ENCODE data around the gene UFC1.
A peak's percentile ranks its signal among the peaks of the same experiment; 100 is the strongest.

UFC1 gene

DNA sequence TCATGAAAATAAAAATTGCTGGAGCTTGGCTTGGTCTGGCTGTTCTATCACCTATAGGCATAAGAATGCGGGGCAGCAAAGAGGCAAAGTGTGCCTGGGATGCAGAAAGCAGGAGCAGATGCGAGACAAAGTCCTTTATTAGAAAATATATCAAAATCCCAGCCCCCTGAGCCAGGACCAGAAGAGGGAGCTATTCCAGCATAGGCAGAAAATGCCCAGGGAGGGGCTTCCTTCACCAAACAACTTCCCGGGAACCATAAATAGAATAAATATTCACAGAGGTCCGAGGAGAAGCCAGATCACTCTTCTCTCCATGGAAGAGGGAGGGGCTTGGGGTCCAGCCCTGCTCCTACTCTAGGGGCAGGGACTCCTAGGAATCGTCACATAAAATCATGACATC is 17.4 kb downstream of the UFC1 start:
- DNase-seq (ENCODE audit: low spot score): no peak

DNA sequence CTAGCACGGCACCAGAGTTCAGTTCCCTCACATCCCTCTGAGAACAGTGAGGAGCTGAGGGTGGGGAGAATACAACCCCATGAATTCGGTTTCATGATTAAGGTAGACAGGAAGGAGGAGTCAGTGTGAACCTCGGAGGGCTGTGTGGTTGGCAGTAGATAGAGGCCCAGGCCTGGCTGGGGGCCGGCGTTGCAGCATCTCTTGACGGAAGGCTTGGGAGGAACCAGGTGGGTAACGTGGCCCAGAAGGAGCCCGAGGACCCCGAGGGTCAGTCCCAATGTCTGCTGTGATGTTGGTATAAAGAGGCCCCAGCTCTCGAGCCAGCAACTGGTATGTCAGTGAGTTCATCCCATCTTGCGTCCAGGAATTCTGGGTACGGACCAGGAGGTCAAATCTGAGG is 17.9 kb downstream of the UFC1 start:
- DNase-seq (ENCODE audit: low spot score): no peak

DNA sequence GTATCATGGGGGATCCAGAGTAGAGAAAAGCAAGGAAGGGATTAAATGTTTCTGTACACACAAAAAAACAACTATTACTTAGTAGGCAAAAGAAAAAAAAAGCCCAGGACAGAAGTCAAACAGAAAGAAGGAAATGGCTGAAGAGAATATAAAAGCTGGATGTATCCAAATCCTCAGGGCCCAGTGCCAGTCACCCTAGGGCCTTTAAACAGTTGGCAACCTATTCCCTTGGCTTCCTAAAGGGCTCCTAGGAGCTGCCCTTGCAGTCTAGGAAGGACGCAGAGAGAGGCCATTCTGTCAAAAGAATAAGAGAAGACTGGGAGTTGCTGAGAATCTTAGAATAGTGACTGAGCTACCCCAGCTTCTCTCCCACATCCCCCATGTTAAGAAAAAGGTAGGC is 18.6 kb downstream of the UFC1 start:
- DNase-seq (ENCODE audit: low spot score): no peak

DNA sequence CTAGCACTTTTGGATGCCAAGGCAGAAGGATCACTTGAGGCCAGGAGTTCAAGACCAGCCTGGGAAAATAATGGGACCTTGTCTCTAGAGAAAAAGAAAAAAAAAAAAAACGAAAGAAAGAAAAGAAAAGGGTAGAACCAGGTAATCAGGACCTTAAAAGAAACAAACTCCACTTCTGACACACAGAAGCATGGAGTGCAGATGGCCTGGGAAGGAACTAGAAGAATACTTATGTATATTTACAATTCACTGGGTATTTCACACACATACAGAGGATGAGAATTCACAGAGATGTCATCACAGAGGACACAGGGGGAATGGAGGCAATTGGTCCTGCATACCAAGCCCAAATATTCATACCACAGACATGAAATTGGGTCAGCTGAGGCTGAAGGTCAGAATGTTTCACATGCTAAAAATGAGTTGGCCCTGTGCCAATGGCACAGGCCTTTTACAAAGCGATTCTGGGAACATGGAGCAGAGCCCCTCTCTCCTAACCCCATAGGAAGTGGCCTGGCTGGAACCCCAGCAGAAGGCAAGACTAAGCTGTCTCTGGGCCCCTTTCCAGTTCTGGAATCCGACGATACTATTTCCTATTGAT is 19.1 kb downstream of the UFC1 start:
- DNase-seq (ENCODE audit: low spot score): peak; percentile 33

DNA sequence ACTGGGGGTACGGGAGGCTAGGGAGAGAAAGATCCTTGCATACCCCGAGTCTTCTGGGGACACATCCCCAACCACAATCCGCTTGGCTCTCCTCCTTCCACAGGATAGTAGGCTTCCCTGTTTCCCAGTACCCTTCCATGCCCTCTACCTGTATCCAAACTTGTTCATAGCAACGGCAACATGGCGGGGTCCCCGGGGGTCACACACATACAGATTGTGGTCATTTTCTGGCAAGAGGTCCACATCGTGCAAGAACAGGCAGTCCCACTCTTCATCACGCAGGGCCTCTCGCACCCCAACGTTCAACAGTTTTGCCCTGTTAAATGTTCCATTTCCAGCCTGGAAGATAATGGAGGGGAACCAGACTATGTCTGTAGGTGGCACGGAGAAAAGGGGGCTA is 19.9 kb downstream of the UFC1 start:
- no peak for DNase-seq (ENCODE audit: low spot score)

DNA sequence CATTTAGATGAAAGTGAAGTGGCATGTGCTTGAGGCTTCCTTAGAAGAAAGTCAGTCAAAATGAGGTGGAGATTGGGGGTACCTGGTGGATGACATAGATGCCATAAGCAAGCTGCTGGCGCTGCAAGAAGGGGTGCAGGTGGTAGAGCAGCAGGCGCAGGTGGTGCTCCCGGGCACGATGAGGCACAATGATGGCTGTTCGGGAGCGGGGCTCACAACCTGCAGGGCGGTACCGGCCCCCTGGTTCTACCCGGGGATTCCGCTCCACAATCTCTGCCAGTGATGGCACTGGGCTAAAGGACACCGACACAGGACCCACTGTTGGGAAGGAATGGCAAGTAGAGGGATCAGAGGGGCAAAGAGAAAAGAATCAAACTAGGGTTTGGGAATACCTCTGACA is 21.1 kb downstream of the UFC1 start:
- no peak for DNase-seq (ENCODE audit: low spot score)

DNA sequence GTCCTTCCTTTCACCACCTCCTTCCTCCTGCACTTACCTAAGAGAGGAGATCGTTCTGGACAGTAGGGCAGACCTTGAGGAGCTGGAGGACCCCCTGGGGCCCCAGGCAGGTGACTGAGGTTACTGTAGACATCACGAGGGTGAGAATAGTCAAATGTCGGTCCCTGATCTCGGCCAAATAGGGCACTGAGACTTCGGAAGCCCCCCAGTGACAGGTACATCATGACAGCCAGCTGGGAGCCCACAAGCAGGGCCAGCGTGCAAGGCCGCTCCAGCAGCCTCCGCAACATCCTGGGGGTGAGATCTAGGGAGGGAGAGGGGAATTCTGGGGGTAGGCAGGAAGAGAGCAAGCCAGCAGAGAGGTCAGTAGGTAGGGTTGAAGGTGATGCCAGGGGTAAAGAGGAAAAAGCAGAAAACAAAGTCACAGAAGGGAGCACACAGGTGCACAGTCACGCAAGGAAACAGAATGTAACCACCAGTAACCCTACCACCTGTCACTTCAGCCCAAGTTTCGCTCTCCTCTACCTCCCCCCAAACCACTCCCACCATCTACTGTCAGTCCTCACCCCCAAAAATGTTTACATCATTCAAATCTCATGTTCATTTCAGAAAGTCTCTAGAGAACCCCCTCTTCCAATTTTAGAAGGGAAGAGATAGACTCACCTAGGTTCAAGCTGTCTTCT is 22.1 kb downstream of the UFC1 start:
- DNase-seq (ENCODE audit: low spot score): no peak

DNA sequence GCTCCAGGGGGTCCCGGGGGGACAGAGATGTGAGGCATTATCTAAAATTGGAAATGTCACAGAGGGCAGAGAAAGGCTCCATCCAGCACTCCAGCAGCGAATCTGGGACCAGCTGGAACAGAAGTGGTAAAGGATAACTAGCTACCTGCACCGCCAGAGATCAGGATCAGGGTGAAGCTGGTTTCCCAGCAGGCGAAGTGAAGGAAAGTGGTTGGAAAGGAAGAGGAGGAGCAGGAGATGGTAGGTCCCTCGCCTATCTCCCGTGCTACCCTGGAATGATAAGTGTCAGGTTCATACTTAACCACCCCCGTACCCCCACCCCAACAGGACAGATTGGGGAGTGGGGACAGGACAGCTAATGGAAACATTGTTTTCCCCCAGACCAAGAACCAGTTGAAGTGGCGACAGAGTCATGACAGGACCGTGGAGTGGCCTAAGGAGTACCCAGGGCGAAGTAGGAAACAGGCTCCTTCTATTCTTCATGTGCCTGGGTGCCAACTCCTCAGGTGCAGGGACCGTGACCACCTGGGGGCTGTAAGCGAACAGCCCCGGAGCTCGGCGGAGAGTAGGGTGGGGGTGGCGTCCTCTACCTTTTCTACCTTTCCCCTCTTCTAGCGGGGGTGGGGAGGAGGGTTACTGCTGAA is 22.8 kb downstream of the UFC1 start:
- peak; percentile 32 for DNase-seq (ENCODE audit: low spot score)

DNA sequence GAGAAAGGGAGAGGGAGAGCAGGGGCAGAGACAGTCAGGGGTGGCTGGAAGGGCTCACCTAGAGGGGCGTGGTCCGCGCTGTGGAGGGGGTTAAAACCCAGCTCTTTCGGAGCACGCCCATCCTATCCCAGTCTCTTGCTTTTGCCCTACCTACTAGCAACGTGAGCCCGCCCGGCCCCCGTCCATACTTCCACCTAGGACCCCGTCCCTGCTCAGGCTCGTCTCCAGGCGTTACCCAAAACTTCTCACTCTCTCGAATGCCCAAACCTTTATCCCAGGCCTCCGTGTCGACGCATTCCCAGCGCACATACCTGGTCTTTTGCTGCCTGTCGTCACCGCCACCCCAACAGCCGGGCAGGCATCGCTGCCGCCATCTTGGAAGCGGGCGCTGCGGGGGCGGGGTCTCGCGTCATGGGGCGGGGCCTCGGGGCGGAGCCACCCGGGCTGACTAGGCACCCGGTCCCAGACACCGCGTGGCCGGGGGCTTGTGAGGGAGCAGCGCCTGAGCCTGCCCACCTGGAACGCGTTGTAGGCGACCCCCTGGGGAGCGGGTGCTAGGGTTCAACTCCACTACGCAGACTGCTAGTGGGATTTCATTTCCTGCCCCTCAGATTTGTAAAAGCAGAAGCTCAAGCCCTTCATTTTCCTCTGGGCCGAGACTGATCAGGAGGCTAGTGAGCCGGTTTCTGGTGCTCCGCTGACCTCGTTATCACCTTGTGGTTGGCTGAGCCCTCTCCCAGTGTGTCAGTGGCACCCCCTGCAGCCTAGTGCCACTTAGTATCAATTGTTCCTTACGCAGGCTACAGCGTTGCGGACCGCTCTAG is 23.5 kb downstream of the UFC1 start, which contains the start of gene B4GALT3:
TSS of gene B4GALT3 (minus strand) at position 396 of the 824 bp plus-strand sequence. CDS start 1,447 bp downstream, outside the sequence.
- DNase-seq (ENCODE audit: low spot score): peak; percentile 89

DNA sequence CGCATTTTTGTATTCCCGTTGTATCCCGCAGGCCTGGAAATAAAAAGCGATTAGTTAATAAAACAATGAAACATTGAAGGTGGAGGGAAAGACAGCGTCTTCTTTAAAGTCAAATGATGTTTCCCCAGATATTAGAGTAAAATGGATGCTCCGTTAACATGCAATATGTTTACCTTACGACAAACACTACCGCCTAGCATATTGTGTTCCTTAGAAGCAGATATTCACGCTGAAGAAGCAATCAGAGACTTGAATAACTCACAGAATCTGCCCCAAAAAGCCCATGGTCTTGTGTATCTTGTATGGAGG is 24.1 kb downstream of the UFC1 start:
- DNase-seq (ENCODE audit: low spot score): peak; percentile 17

DNA sequence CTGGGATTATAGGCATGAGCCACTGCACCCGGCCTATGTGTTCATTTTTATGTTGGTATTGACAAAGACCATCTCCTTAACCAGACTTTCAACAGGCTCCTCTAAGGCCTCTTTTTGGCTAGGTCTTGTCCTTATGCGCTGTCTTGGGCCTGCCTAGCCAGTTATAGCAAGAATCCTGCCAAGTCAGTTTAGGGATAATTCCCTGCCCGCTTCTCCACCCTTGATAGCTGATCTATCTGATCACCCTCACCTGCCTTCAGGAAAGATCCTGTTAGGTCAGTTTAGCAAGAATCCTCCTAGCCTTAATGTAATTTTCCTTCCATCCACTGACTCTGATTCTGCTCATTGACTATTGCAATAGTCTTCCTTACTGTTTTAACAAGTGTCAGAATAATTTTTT is 25.9 kb downstream of the UFC1 start:
- no peak for DNase-seq (ENCODE audit: low spot score)

DNA sequence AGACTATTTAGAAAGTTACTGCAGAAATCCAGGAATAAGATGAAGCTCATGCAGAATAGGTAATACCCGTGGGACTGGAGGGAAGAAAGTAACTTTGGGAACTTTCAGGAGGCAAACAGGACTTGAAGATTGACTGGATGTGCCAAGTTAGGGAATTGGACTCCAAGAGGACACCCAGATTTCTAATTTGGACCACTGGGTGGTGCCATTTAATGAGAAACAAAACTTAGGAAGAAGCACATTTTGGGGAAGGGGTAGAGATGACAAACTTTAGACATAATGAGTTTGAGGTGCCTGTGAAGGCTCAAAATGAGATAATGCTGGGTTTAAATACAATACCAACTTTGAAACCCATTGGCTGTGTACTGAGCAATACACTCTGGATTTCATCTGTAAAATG is 26.9 kb downstream of the UFC1 start:
- no peak for DNase-seq (ENCODE audit: low spot score)

DNA sequence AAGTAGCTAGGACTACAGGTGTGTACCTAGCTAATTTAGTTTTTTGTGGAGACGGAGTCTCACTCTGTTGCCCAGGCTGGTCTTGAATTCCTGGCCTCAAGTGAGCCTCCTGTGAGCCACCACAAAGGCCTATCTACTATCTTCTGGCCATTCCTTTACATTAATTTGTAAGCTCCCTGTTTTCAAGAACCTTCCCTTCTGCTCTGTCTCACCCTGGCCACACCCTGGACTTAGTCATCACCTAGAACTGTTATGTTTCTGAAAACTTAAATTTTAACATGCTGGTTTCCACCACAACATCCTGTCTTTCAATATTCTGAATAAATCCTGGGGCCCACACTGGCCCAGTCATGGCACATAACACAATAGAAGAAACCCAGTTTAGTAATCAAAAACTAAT is 28.4 kb downstream of the UFC1 start:
- peak; percentile 57 for DNase-seq (ENCODE audit: low spot score)

DNA sequence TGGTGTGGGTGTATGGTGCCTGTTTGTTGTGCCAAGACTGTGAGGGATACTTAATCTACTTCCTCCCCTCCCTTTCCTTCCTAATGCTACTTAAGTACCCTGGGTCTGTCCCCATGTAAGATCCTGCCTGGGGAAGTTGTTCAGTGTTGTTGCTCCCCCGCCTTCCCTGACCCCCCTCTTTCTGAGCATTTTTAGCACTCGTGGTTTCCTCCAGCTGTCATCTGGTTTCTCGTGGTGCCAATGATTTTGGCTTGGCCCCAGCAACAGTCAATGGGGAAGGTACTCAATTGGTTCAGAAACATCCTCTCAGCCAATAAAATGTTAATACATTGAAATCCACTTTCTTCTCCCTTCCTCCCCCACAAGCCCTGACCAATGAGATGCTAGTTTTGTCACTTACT is 31.5 kb downstream of the UFC1 start:
- no peak for DNase-seq (ENCODE audit: low spot score)

DNA sequence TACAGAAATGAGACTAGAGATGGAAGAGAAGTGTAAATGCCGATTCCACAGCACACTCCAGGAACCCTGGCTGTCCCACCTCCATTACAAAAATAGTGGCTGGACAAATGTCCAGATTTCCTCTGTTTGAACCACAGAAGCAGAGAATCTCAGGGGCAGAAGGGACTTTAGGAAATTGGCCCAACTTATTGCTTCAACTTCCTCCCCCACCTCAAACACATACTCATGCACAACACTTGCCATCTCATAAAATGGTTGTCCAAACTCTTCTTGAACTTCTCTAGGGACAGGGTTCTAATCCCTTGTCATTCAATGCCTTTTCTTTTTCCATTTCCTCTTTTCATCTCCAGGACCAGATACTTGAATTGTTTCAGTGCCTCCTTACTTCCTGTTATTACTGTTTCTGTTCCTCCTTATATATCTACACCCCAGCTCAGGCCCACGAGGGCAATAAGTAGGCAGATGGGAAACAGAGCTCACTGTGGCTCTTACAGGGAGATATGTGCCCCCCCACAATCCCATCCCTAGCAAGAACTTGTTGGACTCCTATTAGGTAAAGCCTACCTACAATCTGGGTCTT is 32.0 kb downstream of the UFC1 start:
- no peak for DNase-seq (ENCODE audit: low spot score)

DNA sequence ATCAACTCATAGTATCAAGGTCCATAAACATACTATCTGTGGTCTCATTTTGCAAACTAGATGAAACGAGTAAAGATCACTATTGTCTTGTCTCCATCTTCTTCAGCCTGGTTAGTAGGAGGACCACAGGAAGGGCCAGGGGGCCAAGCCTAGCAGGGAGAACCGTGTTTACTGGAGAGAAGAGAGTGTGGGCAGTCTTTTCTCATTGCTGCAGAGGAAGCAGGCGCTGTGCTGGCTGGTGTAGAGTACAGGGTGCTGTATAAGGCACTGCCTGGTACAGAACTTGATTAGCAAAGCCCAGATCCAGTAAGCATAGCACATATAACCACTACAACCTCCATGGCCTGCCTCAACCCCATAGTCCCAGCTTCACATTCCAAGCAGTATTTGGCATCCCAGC is 33.5 kb downstream of the UFC1 start:
- no peak for DNase-seq (ENCODE audit: low spot score)

DNA sequence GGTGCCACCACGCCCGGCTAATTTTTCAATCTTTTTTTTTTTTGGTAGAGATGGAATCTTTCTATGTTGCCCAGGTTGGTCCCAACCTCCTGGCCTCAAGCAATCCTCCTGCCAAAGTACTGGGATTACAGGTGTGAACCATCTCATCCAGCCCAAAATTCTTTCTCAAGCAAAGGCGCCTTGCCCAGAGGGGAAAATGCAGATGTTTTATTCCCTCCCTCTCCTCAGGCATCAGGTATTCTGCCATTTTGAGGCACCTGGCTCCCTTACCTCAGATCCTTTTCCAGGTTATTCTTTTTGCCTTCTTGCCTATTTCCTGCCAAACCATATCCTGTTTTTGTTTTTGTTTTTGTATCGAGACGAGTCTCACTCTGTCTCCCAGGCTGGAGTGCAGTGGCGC is 34.6 kb downstream of the UFC1 start:
- no peak for DNase-seq (ENCODE audit: low spot score)

DNA sequence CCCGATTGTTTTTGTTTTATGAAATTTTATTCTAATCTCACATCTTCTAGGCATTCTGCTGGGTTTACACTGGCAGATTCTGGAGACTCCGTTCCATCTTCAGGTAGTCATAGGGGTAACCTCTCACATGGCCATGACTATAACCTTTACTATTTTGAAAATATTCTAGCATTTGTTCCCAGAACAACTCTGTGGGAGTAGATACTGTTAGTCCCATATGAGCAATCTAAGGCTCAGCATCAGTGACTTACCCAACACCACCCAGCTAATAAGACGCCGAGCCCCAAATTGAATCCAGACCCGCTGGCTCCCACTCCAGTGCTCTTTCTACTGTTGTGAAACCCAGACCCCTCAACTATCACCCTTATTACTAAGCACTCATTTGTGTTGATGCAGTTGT is 35.3 kb downstream of the UFC1 start:
- DNase-seq (ENCODE audit: low spot score): no peak

DNA sequence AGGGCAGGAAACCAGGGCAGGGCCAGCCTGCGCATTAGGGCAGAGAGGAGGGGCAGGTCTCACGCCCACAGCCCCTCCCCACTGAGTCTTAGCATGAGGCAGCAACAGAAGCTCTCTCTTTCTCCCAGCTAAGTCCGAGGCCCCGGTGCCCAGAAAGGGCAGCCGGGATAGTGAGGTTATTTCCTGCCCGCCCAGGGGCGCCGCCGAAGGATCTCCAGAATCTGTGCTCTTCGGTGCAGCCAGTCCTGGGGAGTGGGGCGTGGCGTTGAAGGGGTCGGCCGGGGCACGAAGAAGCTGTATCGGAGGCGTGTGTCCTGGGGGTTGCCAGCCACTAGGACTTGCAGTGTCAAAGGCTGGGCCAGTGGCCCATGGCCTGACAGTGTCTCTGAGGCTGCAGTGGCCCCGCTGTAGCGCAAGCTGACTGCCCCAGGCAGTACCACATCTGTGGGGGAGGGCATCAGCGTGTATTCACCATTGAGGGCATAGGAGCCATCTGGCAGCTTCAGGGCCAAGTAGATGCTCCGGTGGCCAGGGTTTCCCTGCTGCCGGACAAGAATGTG is 37.3 kb downstream of the UFC1 start:
- no peak for DNase-seq (ENCODE audit: low spot score)

DNA sequence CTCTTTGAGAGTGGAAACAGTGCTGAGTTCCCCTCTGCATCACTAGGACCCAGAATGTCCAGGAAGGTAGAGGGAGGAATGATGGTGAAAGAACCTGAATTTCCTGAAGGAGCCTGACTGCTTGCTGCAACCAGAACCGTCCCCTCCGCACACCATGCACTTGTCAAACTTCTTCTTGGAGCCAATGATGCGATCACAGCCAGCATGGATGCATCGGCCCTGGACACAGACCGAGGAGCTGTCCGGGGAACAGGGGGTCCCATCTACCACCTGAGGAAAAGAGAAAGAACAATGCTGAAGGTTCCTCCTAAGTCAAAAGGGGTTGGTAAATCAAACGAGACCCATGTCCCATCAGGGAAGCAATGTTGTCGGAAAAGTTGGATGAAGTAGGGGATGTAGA is 38.2 kb downstream of the UFC1 start:
- no peak for DNase-seq (ENCODE audit: low spot score)

DNA sequence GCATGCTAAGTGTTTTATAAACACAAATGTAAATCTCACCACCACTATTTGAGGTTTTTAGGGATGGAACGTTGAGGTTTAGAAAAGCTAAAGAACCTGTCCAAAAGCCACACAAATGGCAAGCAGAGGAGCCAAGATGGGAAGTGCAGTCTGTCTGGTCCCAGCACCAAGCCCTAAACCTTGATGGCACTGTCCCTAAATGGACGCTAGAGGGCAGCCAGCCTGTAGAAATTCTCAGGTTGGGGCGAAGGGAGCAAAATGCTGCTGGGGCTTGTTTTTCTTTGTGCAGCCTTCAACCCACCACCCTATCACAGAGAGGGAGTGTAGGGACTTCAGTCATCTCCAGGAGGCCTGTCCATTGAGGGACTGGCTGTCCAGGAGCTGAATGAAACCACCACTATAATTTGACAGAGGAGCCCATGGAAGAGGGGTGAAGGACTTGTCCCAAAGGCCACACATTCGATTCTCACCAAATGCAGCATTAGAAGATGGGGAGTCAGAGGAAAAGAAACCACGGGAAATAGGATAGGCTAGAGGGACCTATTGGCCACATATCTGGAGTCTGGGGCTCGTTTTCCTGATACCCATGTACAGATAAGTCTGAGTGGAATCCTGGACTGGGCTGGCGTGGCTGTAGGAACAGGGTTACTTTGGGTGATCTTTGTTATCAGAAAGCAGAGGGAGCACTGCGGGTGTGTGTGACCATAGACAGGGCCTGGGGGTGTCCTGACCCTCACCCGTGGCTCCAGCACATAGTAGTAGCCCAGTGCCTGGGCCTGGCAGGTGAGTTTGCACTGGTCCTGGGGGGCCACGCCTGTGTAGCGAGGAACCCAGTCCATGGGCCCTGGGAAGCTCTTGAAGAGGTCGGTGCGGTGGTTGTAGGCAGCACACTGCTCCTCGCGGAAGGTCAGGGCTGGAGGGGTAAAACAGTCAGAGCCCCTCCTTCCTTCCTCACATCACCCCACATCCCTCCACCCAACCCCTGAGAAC is 39.0 kb downstream of the UFC1 start:
- DNase-seq (ENCODE audit: low spot score): peak; percentile 84
